ACC112 (cell line): ENCODE data around the gene TMC2.

Source experiments
- H2AFZ ChIP-seq: fragments of 200-600 bp; sonication (generic); one replicate; pipeline ENCODE4 v1.6.0; 2017; ENCODE audit warnings: antibody characterized with exemption, low read length; ENCODE audit not compliant: unreplicated experiment
- H3K27ac ChIP-seq: fragments of 200-600 bp; sonication (generic); 2 replicates; pipeline ENCODE4 v1.5.1; 2014; ENCODE audit warnings: low read depth, mild to moderate bottlenecking, antibody characterized with exemption, low read length, moderate library complexity
- H3K27me3 ChIP-seq: fragments of 200-600 bp; sonication (generic); 2 replicates; pipeline ENCODE4 v1.6.1; 2014; ENCODE audit warnings: mild to moderate bottlenecking, antibody characterized with exemption, low read length, moderate library complexity, mixed read lengths; ENCODE audit not compliant: insufficient read depth
- H3K36me3 ChIP-seq: fragments of 200-600 bp; sonication (generic); 2 replicates; pipeline ENCODE4 v1.6.1; 2016; ENCODE audit warnings: mild to moderate bottlenecking, antibody characterized with exemption, low read length, moderate library complexity, mixed read lengths; ENCODE audit not compliant: insufficient read depth
- H3K4me1 ChIP-seq: fragments of 200-600 bp; sonication (generic); one replicate; pipeline ENCODE4 v1.6.1; 2016; ENCODE audit warnings: low read length, mixed read lengths; ENCODE audit not compliant: insufficient read depth, unreplicated experiment, control insufficient read depth
- H3K4me3 ChIP-seq: fragments of 200-600 bp; sonication (generic); 2 replicates; pipeline ENCODE4 v1.5.1; 2014; ENCODE audit warnings: mild to moderate bottlenecking, low read depth, low read length
- H3K79me2 ChIP-seq: fragments of 200-600 bp; sonication (generic); one replicate; pipeline ENCODE4 v1.6.0; 2016; ENCODE audit warnings: low read length; ENCODE audit not compliant: control insufficient read depth, unreplicated experiment, insufficient read depth

Gene TMC2

DNA sequence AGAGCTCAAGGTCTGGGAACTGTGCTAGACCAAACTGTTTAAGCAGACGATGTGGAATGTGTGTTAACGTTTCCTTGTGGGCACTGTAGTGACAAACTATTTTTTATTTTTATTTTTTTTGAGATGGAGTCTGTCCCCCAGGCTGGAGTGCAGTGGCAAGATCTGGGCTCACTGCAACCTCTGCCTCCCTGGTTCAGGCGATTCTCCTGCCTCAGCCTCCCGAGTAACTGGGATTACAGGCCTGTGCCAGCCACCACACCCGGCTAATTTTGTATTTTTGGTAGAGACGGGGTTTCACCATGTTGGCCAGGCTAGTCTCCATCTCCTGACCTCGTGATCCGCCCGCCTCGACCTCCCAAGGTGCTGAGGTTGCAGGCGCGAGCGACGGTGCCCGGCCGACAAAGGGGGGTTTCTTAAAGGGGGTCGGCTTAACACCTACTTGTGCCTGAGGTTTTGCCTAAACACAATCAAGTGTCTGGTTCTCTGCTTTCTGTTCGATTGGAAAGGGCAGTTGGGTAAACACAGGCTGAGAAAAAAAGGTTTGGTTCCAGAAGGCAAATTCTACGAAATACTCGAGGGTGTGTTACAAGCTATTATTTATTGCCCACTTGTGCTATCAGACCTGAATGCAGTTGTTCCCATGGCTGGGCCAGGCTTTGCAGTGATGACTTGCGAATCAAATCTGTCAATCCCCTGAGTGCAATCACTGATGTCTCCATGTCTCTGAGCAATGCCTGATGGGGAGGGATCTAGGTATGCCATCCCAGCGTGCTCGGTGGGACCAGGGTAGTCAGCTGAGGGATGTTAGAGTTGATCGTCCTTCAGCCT is 117.4 kb downstream of the TMC2 start:
- H3K79me2 ChIP-seq: peaks cover 57% of the 10 kb centered on the region
- H3K4me1 ChIP-seq: peaks cover 17% of the 10 kb centered on the region
- no peaks in the 10 kb centered on the region for H3K27me3 ChIP-seq
- H3K36me3 ChIP-seq: peaks cover 40% of the 10 kb centered on the region; the same call in 1 of the 2 replicates
- H3K4me3 ChIP-seq: peak overlapping the region; percentile 100
- peak overlapping the region; percentile 35; the same call in 1 of the 2 replicates for H3K27ac ChIP-seq
- H2AFZ ChIP-seq: no peak overlapping the region

DNA sequence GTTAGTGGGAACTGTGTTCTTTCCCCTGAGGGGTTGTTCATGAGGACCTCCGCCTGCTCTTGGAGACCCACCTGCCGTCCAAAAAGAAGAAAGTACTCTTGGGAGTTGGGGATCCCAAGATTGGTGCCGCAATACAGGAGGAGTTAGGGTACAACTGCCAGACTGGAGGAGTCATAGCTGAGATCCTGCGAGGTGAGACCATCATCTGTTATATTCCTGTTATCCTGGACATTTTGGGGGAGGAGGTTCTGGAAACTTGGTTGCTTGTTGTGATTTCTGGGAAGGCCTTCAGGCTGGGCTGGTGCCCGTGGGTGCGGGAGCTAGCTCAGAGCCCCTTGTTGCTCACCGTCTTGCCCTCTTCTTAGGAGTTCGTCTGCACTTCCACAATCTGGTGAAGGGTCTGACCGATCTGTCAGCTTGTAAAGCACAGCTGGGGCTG is 118.0 kb downstream of the TMC2 start:
- H3K4me1 ChIP-seq: peaks cover 17% of the 10 kb centered on the region
- H3K27me3 ChIP-seq: no peaks in the 10 kb centered on the region
- H3K79me2 ChIP-seq: peaks cover 57% of the 10 kb centered on the region
- H3K36me3 ChIP-seq: peaks cover 40% of the 10 kb centered on the region; the same call in 1 of the 2 replicates
- no peak overlapping the region for H3K27ac ChIP-seq
- peak overlapping the region; percentile 100 for H3K4me3 ChIP-seq
- H2AFZ ChIP-seq: no peak overlapping the region

DNA sequence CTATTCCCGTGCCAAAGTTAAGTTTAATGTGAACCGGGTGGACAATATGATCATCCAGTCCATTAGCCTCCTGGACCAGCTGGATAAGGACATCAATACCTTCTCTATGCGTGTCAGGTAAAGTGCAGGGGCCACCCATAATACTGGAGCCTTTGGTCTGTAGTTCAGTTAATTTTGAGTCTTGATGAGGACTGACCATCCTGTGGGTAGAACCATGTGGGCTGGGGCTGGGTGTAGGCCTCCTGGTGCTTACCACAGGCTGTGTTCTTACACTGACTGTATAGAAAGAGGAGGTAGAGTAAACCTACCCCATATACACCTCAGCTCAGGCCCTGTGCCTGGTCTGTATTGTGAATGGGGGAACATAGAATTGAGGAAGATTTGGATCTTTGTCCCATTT is 118.5 kb downstream of the TMC2 start:
- peaks cover 57% of the 10 kb centered on the region for H3K79me2 ChIP-seq
- H3K4me3 ChIP-seq: peak overlapping the region; percentile 100
- no peak overlapping the region for H3K27ac ChIP-seq
- no peak overlapping the region for H2AFZ ChIP-seq
- H3K4me1 ChIP-seq: peaks cover 17% of the 10 kb centered on the region
- H3K27me3 ChIP-seq: no peaks in the 10 kb centered on the region
- H3K36me3 ChIP-seq: peaks cover 40% of the 10 kb centered on the region; the same call in 1 of the 2 replicates

DNA sequence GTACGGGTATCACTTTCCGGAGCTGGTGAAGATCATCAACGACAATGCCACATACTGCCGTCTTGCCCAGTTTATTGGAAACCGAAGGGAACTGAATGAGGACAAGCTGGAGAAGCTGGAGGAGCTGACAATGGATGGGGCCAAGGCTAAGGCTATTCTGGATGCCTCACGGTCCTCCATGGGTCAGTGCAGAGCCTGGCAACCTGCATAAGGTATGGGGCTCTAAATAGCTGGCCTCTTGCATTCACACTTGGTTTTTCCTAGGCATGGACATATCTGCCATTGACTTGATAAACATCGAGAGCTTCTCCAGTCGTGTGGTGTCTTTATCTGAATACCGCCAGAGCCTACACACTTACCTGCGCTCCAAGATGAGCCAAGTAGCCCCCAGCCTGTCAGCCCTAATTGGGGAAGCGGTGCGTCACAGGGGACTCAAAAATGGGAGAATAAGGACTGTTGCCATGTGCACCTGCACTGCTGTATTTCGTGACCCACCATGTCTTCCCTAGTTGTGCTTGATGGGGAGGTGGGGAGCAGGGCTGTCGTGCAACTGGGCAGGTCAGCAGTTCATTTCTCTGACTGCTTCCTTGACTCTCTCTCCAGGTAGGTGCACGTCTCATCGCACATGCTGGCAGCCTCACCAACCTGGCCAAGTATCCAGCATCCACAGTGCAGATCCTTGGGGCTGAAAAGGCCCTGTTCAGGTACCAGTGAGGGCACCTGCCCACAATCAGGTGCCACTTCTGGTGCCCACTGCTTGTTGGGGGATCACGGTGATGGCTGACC is 119.2 kb downstream of the TMC2 start:
- Histone ChIP-seq H3K27ac (no peak overlapping the region), H3K4me1 (peaks cover 17% of the 10 kb centered on the region), H2AFZ (no peak overlapping the region), H3K79me2 (peaks cover 53% of the 10 kb centered on the region), H3K27me3 (no peaks in the 10 kb centered on the region), H3K36me3 (peaks cover 40% of the 10 kb centered on the region; the same call in 1 of the 2 replicates), H3K4me3 (peak overlapping the region; percentile 100; the same call in 1 of the 2 replicates)

DNA sequence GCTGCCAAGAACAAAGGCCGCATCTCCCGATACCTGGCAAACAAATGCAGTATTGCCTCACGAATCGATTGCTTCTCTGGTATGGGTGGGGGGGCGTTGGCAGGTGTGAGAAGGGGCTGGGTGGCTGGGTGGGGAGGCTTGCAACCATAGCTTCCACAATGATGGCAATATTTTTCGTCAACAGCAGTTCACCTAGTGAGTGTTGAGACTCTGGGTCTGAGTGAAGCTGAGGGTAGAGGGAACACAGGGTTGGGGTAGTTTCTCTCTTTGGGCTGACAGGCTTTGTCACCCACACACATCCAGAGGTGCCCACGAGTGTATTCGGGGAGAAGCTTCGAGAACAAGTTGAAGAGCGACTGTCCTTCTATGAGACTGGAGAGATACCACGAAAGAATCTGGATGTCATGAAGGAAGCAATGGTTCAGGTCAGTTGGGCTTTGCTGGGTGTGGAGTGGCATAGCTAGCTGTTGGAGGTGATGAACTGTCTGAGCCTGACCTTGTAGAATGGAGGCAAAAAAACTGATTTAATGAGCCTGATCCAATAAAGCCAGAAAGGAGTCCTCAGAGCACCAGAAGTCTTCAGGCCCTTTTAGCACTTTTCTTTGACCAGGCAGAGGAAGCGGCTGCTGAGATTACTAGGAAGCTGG is 120.2 kb downstream of the TMC2 start:
- Histone ChIP-seq H3K27ac (no peak overlapping the region), H3K4me3 (no peak overlapping the region), H3K79me2 (peaks cover 47% of the 10 kb centered on the region), H2AFZ (no peak overlapping the region), H3K36me3 (peaks cover 40% of the 10 kb centered on the region; the same call in 1 of the 2 replicates), H3K27me3 (no peaks in the 10 kb centered on the region), H3K4me1 (peaks cover 12% of the 10 kb centered on the region)

DNA sequence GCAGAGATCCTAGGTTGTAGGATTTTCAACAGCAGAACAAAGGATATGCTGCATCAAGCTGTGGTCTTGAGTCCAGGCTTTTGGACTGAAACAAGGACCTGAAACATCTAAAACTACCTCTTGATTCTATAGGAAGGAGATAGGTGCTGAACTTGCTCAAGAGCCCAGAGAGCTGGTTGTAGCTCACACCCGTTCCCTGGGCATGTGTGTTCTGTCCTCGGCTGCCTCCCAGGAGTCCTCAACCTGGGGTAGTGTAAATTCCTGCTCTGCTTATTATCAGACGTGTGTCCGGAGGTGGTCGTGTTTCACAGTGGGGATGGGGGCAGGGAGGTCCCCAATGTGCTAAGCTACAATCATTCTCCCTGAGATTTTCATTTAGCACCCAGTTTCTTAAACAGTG is 120.9 kb downstream of the TMC2 start:
- H2AFZ ChIP-seq: no peak overlapping the region
- peaks cover 47% of the 10 kb centered on the region for H3K79me2 ChIP-seq
- H3K36me3 ChIP-seq: peaks cover 40% of the 10 kb centered on the region; the same call in 1 of the 2 replicates
- no peak overlapping the region for H3K27ac ChIP-seq
- H3K4me1 ChIP-seq: peaks cover 12% of the 10 kb centered on the region
- H3K27me3 ChIP-seq: no peaks in the 10 kb centered on the region
- H3K4me3 ChIP-seq: no peak overlapping the region

DNA sequence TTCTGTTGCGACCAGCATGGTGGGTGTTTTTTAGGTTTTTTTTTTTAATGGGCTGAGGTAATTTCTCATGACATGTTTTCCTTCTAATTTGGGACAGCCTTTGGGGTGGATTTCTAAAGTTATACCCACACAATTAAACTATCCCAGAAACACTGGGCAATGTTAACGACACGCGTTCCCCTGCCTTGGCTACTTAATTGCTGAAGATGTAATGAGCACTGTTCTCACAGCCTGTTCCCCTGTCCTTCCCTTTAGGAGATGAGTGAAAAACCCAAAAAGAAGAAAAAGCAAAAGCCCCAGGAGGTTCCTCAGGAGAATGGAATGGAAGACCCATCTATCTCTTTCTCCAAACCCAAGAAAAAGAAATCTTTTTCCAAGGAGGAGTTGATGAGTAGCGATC is 121.3 kb downstream of the TMC2 start:
- Histone ChIP-seq H3K79me2 (peaks cover 43% of the 10 kb centered on the region), H3K27ac (no peak overlapping the region), H3K36me3 (peaks cover 40% of the 10 kb centered on the region; the same call in 1 of the 2 replicates)

DNA sequence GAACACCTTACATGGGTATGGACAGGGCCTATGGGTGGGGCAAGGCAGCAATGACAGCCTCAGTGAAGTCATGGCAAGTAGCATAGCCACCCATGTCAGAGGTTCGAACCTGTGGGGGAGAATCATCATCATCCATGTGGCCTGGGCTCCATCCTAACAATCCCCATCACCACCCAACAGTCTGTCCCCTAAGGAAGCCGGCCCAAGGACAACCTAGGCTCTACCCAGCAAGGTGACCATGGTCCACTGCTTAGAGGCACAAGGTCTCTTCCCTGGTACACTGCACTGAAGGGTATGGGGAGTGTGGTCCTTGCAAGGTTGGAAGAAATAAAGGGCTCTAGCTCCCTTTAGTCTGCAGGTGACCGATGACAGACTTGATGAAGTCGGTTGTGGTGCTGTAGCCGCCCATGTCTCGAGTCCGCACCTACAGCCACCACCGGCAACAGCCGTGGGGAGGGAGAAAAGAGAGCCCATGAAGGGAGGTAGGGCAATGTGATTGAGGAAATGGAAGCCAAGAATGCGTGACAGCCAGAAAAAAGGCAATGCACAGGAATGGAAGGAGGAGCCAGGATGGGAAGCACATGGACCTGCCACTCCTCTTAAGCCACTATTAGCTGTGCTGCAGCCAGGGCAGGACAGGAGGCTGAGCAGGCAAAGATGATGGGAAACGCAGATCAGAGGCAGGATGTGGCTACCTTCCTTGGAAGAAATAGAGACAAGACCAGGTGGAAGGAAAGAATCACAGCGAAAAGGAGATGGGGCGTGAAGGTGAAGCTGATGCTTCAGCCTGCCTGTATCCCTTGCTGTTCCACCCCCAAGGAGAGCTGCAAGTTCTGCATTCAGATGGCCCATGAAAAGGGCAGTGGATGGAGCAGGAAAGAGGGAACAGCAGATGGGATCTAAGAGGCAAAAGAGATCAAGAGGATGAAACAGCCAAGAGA is 122.3 kb downstream of the TMC2 start:
- Histone ChIP-seq H3K27me3 (no peaks in the 10 kb centered on the region), H3K4me3 (no peak overlapping the region), H2AFZ (no peak overlapping the region), H3K36me3 (peaks cover 36% of the 10 kb centered on the region; the same call in 1 of the 2 replicates), H3K79me2 (peaks cover 40% of the 10 kb centered on the region), H3K27ac (no peak overlapping the region), H3K4me1 (peaks cover 16% of the 10 kb centered on the region)

More for the DNA sequence above, 121.3 kb downstream of the TMC2 start:
- H3K27me3 ChIP-seq: no peaks in the 10 kb centered on the region
- H3K4me3 ChIP-seq: no peak overlapping the region
- no peak overlapping the region for H2AFZ ChIP-seq
- H3K4me1 ChIP-seq: peaks cover 12% of the 10 kb centered on the region

DNA sequence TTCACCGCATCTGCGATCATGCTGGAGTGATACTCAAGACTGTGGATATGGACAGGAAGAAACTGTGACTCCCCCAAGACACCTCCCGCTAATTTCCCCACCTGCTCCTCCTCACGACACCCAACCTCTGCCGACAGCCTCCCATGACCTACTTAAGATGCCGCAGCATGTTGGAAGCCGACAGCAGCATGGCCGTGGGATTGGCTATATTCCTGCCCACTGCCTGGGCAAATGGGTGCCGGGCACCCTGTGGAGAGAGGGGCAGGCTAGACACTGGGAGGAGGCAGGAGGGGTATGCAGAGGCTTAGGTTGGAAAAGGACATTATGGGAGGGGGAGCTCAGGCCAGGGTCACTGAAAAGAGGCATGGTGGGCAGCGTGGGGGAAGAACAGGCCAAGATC is 123.2 kb downstream of the TMC2 start:
- H3K4me1 ChIP-seq: peaks cover 12% of the 10 kb centered on the region
- H3K79me2 ChIP-seq: peaks cover 34% of the 10 kb centered on the region
- H2AFZ ChIP-seq: no peak overlapping the region
- no peak overlapping the region for H3K4me3 ChIP-seq
- H3K36me3 ChIP-seq: peaks cover 29% of the 10 kb centered on the region; the same call in 1 of the 2 replicates
- H3K27me3 ChIP-seq: no peaks in the 10 kb centered on the region
- no peak overlapping the region for H3K27ac ChIP-seq
